OCI-LY7 (cell line): Measurements from ENCODE around the gene FANCI. TPM values are rescaled to one million over a fixed set of nuclear protein-coding genes. Genes with fewer than 3 reads are reported as not detected.

Source experiments
- BruUV-seq: library from RNA; stranded (reverse); fragments of 400-500 nt; replicated peaks from 2 replicates; lab custom pipeline; 2021; lab: Mats Ljungman, UMichigan
- CTCF ChIA-PET: fragments of 300-600 bp; sonication (Branson Sonifier 250); formaldehyde crosslinking; loops from one replicate; lab custom pipeline; 2022; ENCODE audit warnings: antibody characterized with exemption; ENCODE audit not compliant: unreplicated experiment; lab: Charles Lee
- POLR2A ChIA-PET: fragments of 300-600 bp; sonication (Branson Sonifier 250); formaldehyde crosslinking; loops from one replicate; lab custom pipeline; 2022; ENCODE audit warnings: antibody characterized with exemption; lab: Charles Lee
- DNase-seq: peaks from one replicate; pipeline ENCODE4 v3.0.0-alpha.2; 2015; ENCODE audit warnings: low spot score
- H2AFZ ChIP-seq: fragments of 200-600 bp; sonication (generic), shearing (Covaris generic); 2 replicates; pipeline ENCODE4 v1.6.1; 2014; ENCODE audit warnings: mild to moderate bottlenecking, antibody characterized with exemption, low read length, moderate library complexity
- H3K27ac ChIP-seq: fragments of 200-600 bp; sonication (generic); 2 replicates; pipeline ENCODE4 v1.5.1; 2014; ENCODE audit warnings: mixed run types, low read depth, mild to moderate bottlenecking, moderate library complexity, low read length, inconsistent platforms; ENCODE audit not compliant: poor library complexity, severe bottlenecking
- H3K36me3 ChIP-seq: fragments of 200-600 bp; sonication (generic); 2 replicates; pipeline ENCODE4 v1.6.1; 2014; ENCODE audit warnings: mild to moderate bottlenecking, antibody characterized with exemption, low read length, moderate library complexity, mixed read lengths; ENCODE audit not compliant: insufficient read depth
- H3K4me1 ChIP-seq: fragments of 200-600 bp; sonication (generic); 2 replicates; pipeline ENCODE4 v1.5.1; 2014; ENCODE audit warnings: mild to moderate bottlenecking, low read length; ENCODE audit not compliant: insufficient read depth, poor library complexity, severe bottlenecking
- H3K4me2 ChIP-seq: fragments of 200-600 bp; sonication (generic); 2 replicates; pipeline ENCODE4 v1.6.1; 2014; ENCODE audit warnings: mild to moderate bottlenecking, low read length
- H3K4me3 ChIP-seq: fragments of 200-600 bp; sonication (generic); 2 replicates; pipeline ENCODE4 v1.5.1; 2014; ENCODE audit warnings: mild to moderate bottlenecking, low read depth, low read length; ENCODE audit not compliant: poor library complexity, severe bottlenecking
- H3K79me2 ChIP-seq: fragments of 200-600 bp; sonication (generic); 2 replicates; pipeline ENCODE4 v1.6.1; 2016; ENCODE audit warnings: low read depth, mild to moderate bottlenecking, low read length, moderate library complexity, mixed read lengths; ENCODE audit not compliant: insufficient read depth
- H3K9me2 ChIP-seq: fragments of 200-600 bp; sonication (generic); 2 replicates; pipeline ENCODE4 v1.6.1; 2016; ENCODE audit warnings: mild to moderate bottlenecking, low read length, mixed read lengths; ENCODE audit not compliant: insufficient read depth
- H3K9me3 ChIP-seq: fragments of 200-600 bp; sonication (generic); 2 replicates; pipeline ENCODE4 v1.6.1; 2014; ENCODE audit warnings: mild to moderate bottlenecking, mixed run types, low read length, mixed read lengths
- H4K20me1 ChIP-seq: fragments of 200-600 bp; sonication (generic); 2 replicates; pipeline ENCODE4 v1.6.1; 2014; ENCODE audit warnings: mild to moderate bottlenecking, antibody characterized with exemption, low read length, moderate library complexity, mixed read lengths; ENCODE audit not compliant: insufficient read depth
- EZH2phosphoT487 ChIP-seq: fragments of 200-600 bp; sonication (generic); IDR thresholded peaks from 2 replicates; pipeline ENCODE4 v1.6.1; 2018; ENCODE audit warnings: low read depth, borderline replicate concordance, mild to moderate bottlenecking, mixed run types, antibody characterized with exemption, low read length, moderate library complexity, mixed read lengths
- intact Hi-C: fragments of 100-400 bp; cut with micrococcal nuclease; formaldehyde crosslinking; loops from one replicate; pipeline ENCODE4 v1.10.0; 2022; ENCODE audit not compliant: unreplicated experiment
- total RNA-seq, 2 experiments: library from RNA; depleted of rRNA in 1 of 2; stranded (reverse); fragments of >200 nt in 1 of 2; shearing (Covaris generic) in 1 of 2; gene quantifications; 2 replicates each; pipeline ENCODE4 v1.2.3, GENCODE V29; 2014 to 2022
- TF ChIP-seq, protein P1 (sequence below): fragments of 200-600 bp; sonication (generic); conservative IDR thresholded peaks from 2 replicates; pipeline ENCODE4 v1.5.1; 2014; ENCODE audit warnings: mild to moderate bottlenecking, antibody characterized with exemption, low read length, moderate library complexity, mixed read lengths

Gene FANCI
- total RNA-seq, 2 experiments from 2014 or later: 112 to 211 TPM

DNA sequence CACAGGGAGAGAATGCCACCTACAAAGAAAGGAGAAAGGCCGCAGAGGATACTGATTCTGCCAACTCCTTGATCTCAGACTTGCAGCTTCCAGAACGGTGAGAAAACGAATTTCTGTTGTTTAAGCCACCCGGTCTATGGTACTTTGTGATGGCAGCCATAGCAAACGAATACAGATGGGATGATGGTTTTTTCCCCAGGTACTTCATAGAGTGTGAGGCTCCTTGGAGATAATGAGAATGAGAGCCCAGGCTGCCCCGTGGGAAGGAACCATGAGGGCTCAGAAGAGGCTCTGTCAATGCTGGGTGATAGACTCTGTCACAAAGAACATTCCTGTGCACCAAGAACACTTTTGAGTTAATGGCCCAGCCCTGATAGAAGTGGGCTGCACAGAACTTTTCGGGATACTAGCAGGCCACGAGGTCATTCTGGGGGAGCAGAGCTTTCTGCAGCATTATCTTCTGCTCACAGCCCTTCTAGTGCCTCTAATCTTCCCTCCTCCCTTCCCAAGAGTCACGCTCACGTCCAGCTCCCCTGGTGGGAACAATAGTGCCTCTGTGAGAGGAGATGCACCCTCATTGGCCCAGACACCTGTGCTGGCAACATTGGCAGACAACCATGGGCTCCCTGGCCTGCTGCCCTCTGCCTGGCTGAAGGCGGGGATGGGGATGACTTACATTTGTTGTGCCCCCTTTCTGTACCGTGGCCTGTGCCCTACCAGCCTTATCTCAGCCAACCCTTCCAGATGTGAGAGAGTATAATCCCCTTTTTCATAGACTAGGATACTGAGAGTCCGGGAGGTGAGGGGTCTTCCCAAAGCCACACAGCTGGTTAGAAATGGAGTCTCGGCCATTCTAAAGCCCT is 17.2 kb upstream of the FANCI start:
- DNase-seq: no peak
- BruUV-seq: no TSS peak
- Histone ChIP-seq H3K9me3 (no peaks in the 10 kb centered on the region), H3K79me2 (no peaks in the 10 kb centered on the region), H3K4me3 (no peak overlapping the region), H3K4me2 (no peak overlapping the region), H3K9me2 (no peaks in the 10 kb centered on the region), H3K36me3 (no peaks in the 10 kb centered on the region), H4K20me1 (no peaks in the 10 kb centered on the region), H2AFZ (no peak overlapping the region), H3K27ac (no peak overlapping the region), H3K4me1 (no peaks in the 10 kb centered on the region)
- intact Hi-C loops: no loop called here
- ChIA-PET POLR2A (interaction anchor here (0.6 kb wide), 1 partner anchor 811 kb away, joined by 3 read pairs; no protein-coding TSS in a partner anchor), CTCF (no interaction called here)
- TF ChIP-seq EZH2phosphoT487: no peak
- TF ChIP-seq, protein P1, sequence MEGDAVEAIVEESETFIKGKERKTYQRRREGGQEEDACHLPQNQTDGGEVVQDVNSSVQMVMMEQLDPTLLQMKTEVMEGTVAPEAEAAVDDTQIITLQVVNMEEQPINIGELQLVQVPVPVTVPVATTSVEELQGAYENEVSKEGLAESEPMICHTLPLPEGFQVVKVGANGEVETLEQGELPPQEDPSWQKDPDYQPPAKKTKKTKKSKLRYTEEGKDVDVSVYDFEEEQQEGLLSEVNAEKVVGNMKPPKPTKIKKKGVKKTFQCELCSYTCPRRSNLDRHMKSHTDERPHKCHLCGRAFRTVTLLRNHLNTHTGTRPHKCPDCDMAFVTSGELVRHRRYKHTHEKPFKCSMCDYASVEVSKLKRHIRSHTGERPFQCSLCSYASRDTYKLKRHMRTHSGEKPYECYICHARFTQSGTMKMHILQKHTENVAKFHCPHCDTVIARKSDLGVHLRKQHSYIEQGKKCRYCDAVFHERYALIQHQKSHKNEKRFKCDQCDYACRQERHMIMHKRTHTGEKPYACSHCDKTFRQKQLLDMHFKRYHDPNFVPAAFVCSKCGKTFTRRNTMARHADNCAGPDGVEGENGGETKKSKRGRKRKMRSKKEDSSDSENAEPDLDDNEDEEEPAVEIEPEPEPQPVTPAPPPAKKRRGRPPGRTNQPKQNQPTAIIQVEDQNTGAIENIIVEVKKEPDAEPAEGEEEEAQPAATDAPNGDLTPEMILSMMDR: no peak

DNA sequence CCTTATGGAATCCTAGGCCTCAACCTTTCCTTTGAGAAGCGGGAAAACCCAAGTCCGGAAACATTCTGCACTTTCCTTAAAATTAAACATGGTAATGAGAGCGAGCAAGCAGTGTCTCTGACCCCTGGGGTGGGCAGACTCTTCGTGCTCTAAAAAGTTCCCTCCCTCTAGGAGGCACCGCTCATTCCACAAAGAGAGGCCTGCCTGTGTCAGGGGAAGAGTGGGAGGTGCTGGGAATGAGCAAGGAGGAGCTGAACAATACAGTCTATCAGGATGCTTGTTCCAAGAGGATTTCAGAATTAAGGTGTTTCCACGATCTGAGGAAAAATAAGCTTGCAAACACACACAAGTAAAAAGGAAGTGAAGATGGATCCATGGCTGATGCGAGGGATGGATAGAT is 16.4 kb upstream of the FANCI start:
- BruUV-seq: no TSS peak
- CTCF ChIA-PET: no interaction called here
- POLR2A ChIA-PET: interaction anchor here (0.6 kb wide), 1 partner anchor 10 kb away, joined by 3 read pairs; no protein-coding TSS in a partner anchor

More for the DNA sequence above, 16.4 kb upstream of the FANCI start:
- H3K36me3 ChIP-seq: no peaks in the 10 kb centered on the region
- no peaks in the 10 kb centered on the region for H3K9me3 ChIP-seq
- no peak for TF ChIP-seq EZH2phosphoT487
- TF ChIP-seq, protein P1: no peak
- no peak for DNase-seq
- no peaks in the 10 kb centered on the region for H4K20me1 ChIP-seq
- no peaks in the 10 kb centered on the region for H3K9me2 ChIP-seq
- H3K4me2 ChIP-seq: no peak overlapping the region
- H2AFZ ChIP-seq: no peak overlapping the region
- intact Hi-C loops: no loop called here
- no peak overlapping the region for H3K27ac ChIP-seq
- no peaks in the 10 kb centered on the region for H3K79me2 ChIP-seq
- no peak overlapping the region for H3K4me3 ChIP-seq
- no peaks in the 10 kb centered on the region for H3K4me1 ChIP-seq
